Gastroesophageal sphincter (tissue), 3 donors: ENCODE measurements around the gene UCKL1.

ENCODE experiments used
- EP300 ChIP-seq: sonication (generic); formaldehyde crosslinking; IDR thresholded peaks from one replicate; pipeline ENCODE4 v1.6.1; 2017; ENCODE audit warnings: antibody characterized with exemption, mild to moderate bottlenecking
- POLR2A ChIP-seq, 2 donors: fragments of 450-650 bp; IDR thresholded peaks; one replicate each; pipeline ENCODE4 v1.6.1; 2017; ENCODE audit warnings: antibody characterized with exemption in 2 of 2, mild to moderate bottlenecking in 2 of 2, moderate library complexity in 1 of 2
- TF ChIP-seq, protein P1 (sequence below), 4 experiments: fragments of 200-600 bp in 2 of 4; fragments of 450-650 bp in 2 of 4; sonication (generic) in 1 of 4; IDR thresholded peaks; one replicate each; pipeline ENCODE4 v1.5.1; 2017 to 2019; ENCODE audit warnings: antibody characterized with exemption in 4 of 4, mild to moderate bottlenecking in 2 of 4, moderate library complexity in 2 of 4

- TF ChIP-seq, protein P1, sequence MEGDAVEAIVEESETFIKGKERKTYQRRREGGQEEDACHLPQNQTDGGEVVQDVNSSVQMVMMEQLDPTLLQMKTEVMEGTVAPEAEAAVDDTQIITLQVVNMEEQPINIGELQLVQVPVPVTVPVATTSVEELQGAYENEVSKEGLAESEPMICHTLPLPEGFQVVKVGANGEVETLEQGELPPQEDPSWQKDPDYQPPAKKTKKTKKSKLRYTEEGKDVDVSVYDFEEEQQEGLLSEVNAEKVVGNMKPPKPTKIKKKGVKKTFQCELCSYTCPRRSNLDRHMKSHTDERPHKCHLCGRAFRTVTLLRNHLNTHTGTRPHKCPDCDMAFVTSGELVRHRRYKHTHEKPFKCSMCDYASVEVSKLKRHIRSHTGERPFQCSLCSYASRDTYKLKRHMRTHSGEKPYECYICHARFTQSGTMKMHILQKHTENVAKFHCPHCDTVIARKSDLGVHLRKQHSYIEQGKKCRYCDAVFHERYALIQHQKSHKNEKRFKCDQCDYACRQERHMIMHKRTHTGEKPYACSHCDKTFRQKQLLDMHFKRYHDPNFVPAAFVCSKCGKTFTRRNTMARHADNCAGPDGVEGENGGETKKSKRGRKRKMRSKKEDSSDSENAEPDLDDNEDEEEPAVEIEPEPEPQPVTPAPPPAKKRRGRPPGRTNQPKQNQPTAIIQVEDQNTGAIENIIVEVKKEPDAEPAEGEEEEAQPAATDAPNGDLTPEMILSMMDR (IDR thresholded peaks at IDR 0.05): no peak
- TF ChIP-seq POLR2A (IDR thresholded peaks at IDR 0.05) (no peak), EP300 (no peak)
Observed at GRCh38 chr20:63911176-63911575, 45.0 kb downstream of the UCKL1 start.
